AG10803 (cell line): ENCODE results near the gene ATP2B3.
A peak's percentile ranks its signal among the peaks of the same experiment; 100 is the strongest.
"Not testable (repeated sequence)": the region's sequence is repeated elsewhere in the genome, so short reads cannot be mapped to it uniquely, and the experiment has no call there.

Experiments
- DNase-seq: peaks from one replicate; pipeline ENCODE4 v3.0.0; 2010; ENCODE audit warnings: low read depth
- H3K4me3 ChIP-seq: 2 replicates; pipeline ENCODE4 v1.5.1; 2011; ENCODE audit warnings: mild to moderate bottlenecking, low read length, control low read depth
- TF ChIP-seq, protein P1 (sequence below): conservative IDR thresholded peaks from 2 replicates; pipeline ENCODE4 v1.5.1; 2011; ENCODE audit warnings: mild to moderate bottlenecking, low read length, control low read depth, inconsistent platforms

Gene ATP2B3

DNA sequence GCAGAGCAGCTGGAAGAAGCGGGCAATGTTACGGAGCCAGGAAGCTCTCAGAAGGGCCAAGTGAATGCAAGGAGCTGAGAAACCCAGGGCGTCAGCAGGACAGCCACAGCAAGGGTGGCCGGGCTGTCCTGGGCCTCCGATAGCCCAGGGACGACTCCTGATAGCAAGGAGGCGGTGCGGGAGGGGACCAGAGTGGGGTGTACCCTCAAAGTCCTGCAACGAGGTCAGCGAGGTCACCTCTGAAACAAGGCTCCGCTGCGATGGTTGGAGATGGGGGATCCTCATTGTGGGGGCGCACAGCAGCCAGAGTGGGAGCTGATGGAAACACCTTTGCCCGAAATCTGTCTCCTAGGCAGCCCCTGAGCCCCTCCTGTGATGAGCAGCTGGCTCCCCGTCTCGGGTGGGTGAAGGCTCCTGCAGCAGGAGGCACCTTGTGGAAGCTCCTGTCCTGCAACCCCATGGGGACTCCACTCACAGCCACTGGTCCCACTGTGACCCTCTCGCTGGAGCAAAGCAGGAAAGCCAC lies 85.8 kb downstream of the ATP2B3 start:
- no peak for DNase-seq
- TF ChIP-seq, protein P1, sequence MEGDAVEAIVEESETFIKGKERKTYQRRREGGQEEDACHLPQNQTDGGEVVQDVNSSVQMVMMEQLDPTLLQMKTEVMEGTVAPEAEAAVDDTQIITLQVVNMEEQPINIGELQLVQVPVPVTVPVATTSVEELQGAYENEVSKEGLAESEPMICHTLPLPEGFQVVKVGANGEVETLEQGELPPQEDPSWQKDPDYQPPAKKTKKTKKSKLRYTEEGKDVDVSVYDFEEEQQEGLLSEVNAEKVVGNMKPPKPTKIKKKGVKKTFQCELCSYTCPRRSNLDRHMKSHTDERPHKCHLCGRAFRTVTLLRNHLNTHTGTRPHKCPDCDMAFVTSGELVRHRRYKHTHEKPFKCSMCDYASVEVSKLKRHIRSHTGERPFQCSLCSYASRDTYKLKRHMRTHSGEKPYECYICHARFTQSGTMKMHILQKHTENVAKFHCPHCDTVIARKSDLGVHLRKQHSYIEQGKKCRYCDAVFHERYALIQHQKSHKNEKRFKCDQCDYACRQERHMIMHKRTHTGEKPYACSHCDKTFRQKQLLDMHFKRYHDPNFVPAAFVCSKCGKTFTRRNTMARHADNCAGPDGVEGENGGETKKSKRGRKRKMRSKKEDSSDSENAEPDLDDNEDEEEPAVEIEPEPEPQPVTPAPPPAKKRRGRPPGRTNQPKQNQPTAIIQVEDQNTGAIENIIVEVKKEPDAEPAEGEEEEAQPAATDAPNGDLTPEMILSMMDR, result no peak
- no peak overlapping the region for H3K4me3 ChIP-seq

GRCh38 chrX:153604666-153605380 lies 87.4 kb downstream of the ATP2B3 start:
- not testable (repeated sequence) for H3K4me3 ChIP-seq, DNase-seq

DNA sequence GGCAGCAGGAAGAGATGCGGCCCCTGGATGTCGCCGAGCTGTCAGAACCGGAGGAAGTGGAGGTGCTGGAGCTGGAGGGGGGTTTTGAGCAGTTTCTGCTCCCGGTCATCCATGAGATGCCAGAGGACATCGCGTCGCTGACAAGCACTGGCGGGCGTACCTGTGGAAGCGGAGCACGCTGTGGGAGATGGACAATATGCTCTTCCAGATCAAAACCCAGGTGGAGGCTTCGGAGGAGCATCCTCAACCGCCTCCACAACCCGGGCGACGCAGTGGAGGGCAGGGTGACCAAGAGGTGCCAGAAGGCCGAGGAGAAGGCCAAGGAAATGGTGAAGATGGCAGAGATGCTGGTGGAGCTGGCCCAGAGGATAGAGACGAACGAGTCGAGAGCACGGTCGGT lies 89.1 kb downstream of the ATP2B3 start:
- no peak overlapping the region for H3K4me3 ChIP-seq
- DNase-seq, result no peak
- TF ChIP-seq, protein P1, result no peak

GRCh38 chrX:153608376-153608775 lies 90.9 kb downstream of the ATP2B3 start:
- TF ChIP-seq, protein P1, result no peak
- H3K4me3 ChIP-seq, result no peak overlapping the region

DNA sequence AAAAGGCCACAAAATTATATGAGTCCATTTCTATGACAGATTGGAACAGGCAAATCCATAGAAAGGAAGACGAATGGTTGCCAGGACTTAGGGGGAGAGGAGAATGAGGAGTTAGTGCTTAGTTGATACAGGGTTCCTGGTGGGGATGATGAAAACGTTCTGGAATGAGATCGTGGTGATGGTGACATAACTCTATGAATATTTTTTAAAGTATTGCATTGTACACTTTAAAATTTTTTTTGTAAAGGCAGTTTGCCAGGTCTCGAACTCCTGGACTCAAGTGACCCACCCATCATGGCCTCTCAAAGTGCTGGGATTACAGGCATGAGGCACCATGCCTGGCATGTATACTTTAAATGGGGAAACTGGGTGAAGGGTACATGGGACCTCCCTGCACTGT lies 91.4 kb downstream of the ATP2B3 start:
- DNase-seq, result peak; percentile 38
- TF ChIP-seq, protein P1, result no peak
- no peak overlapping the region for H3K4me3 ChIP-seq

More at GRCh38 chrX:153608376-153608775, 90.9 kb downstream of the ATP2B3 start:
- no peak for DNase-seq

DNA sequence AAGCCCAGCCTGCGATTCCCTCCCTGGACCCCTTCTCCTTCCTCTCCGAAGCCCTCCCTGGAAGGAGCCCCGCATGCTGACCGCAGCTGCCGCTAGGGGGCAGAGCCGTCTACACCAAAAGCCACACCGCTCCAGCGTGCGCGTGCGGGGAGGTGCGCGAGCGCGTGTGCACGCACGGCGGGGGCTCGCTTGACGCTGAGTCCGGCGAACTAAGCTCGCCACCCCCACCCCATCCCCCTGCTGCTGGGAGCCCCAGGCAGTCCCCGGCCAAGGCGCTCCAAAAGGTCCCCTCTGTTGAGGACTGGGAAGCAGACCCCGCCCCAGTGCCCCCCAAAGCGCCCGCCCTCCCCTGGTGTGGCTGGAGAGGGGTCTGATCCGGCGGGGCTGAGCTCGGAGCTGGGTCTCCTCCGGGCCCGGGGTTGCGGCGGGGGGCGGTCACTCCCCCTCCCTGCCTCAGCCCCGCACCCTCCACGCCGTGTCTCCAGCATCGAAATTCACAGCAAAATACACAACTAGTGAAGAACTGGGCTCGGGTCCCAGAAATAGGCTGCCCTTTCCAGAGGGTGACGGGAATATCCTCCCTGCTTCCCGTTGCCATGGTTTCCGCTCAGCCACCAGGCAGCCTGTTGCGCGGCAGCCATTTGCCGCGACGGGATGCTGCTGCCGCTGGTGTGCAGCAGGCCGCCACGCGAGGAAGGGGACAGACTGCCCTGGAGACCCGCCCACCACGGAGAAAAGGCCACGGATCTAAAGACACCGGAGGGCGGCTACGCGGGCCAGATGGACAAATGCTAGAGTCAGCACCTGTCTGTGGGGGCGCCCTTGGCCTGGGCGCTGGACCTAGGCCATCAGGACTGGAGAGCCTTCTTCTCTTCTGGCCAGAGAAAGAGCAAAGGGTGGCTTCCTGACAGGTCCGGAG lies 92.7 kb downstream of the ATP2B3 start:
- peak overlapping the region; percentile 33 for H3K4me3 ChIP-seq
- TF ChIP-seq, protein P1, result peak; percentile 63
- peak; percentile 42 for DNase-seq

- no peak for DNase-seq
- no peak overlapping the region for H3K4me3 ChIP-seq
These were observed 93.4 kb downstream of the ATP2B3 start for GRCh38 chrX:153610836-153611213.

More at GRCh38 chrX:153610836-153611213, 93.4 kb downstream of the ATP2B3 start:
- TF ChIP-seq, protein P1, result no peak
